ENCODE results near the gene ANKK1.

ANKK1 gene

DNA sequence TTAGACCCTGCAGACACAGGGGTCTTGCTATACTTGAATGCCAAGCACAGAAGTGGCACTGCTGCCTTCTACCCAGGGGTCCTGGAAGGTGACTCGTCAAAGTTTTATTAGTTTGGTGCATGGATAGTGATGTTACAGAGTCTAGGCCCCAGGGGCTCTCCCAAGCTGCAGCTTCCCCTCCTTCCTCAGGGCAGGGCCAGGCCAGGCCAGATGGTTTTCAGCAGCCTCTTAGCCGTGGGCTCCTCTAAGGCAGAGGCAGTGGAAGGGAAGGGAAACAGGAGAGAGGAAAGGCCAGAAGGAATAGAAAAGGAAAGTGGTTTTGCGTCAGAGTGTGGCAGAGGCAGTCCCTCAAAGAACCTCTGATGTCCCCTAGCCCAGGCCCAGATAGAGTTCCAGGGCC is 21.9 kb downstream of the ANKK1 start:
- TF ChIP-seq, protein P1, sequence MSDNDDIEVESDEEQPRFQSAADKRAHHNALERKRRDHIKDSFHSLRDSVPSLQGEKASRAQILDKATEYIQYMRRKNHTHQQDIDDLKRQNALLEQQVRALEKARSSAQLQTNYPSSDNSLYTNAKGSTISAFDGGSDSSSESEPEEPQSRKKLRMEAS (IDR thresholded peaks at IDR 0.05; ENCODE audit: low read depth, low read length): no peak
- TF ChIP-seq POLR2A (IDR thresholded peaks at IDR 0.05; ENCODE audit: extremely low read depth, insufficient read length) (no peak), CTCF (IDR thresholded peaks at IDR 0.05; ENCODE audit: low read depth, low read length) (no peak)
- no peak for DNase-seq (ENCODE audit: low read depth)
- no peak overlapping the region for H3K4me3 ChIP-seq (ENCODE audit: low read depth, low read length)

- no peak overlapping the region for H3K4me3 ChIP-seq (ENCODE audit: low read depth, low read length)
- TF ChIP-seq, protein P1 (IDR thresholded peaks at IDR 0.05; ENCODE audit: low read depth, low read length): no peak
- no peak for TF ChIP-seq MYC (IDR thresholded peaks at IDR 0.05; ENCODE audit: low read depth, low read length)
- TF ChIP-seq POLR2A (IDR thresholded peaks at IDR 0.05; ENCODE audit: extremely low read depth, insufficient read length): no peak
- TF ChIP-seq CTCF (IDR thresholded peaks at IDR 0.05; ENCODE audit: low read depth, low read length): no peak
These were observed 23.0 kb downstream of the ANKK1 start for GRCh38 chr11:113410414-113411135.

DNA sequence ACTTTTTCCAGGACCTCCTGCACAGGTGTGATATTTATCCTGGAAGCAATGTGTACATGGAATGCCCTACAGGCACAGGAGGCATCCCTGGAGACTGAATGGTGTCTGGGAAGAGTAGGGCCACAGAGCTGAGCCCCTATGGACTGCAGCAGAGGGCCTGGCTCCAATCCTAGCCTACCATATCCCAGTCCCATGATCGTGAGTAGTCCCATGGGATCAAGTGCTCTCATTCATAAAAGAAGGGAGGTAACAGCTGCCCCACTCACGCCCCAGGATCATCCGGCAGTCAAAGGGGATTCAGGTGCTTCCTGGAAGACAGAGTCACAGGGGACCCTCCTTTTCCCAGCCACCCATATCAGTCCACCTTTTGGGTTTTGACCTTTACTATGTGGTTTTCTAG is 24.0 kb downstream of the ANKK1 start:
- H3K4me3 ChIP-seq (ENCODE audit: low read depth, low read length): no peak overlapping the region
- no peak for TF ChIP-seq CTCF (IDR thresholded peaks at IDR 0.05; ENCODE audit: low read depth, low read length)
- no peak for TF ChIP-seq MYC (IDR thresholded peaks at IDR 0.05; ENCODE audit: low read depth, low read length)
- TF ChIP-seq, protein P1 (IDR thresholded peaks at IDR 0.05; ENCODE audit: low read depth, low read length): no peak
- no peak for TF ChIP-seq POLR2A (IDR thresholded peaks at IDR 0.05; ENCODE audit: extremely low read depth, insufficient read length)
- no peak for DNase-seq (ENCODE audit: low read depth)

More at GRCh38 chr11:113410414-113411135, 23.0 kb downstream of the ANKK1 start:
- DNase-seq (ENCODE audit: low read depth): no peak

- TF ChIP-seq POLR2A (IDR thresholded peaks at IDR 0.05; ENCODE audit: extremely low read depth, insufficient read length) (no peak), MYC (IDR thresholded peaks at IDR 0.05; ENCODE audit: low read depth, low read length) (no peak), CTCF (IDR thresholded peaks at IDR 0.05; ENCODE audit: low read depth, low read length) (no peak)
- TF ChIP-seq, protein P1 (IDR thresholded peaks at IDR 0.05; ENCODE audit: low read depth, low read length): no peak
- no peak for DNase-seq (ENCODE audit: low read depth)
- no peak overlapping the region for H3K4me3 ChIP-seq (ENCODE audit: low read depth, low read length)
These were observed 25.1 kb downstream of the ANKK1 start for GRCh38 chr11:113412675-113413074.

- H3K4me3 ChIP-seq (ENCODE audit: low read depth, low read length): no peak overlapping the region
- no peak for DNase-seq (ENCODE audit: low read depth)
- TF ChIP-seq CTCF (IDR thresholded peaks at IDR 0.05; ENCODE audit: low read depth, low read length): no peak
- no peak for TF ChIP-seq MYC (IDR thresholded peaks at IDR 0.05; ENCODE audit: low read depth, low read length)
- no peak for TF ChIP-seq POLR2A (IDR thresholded peaks at IDR 0.05; ENCODE audit: extremely low read depth, insufficient read length)
- TF ChIP-seq, protein P1 (IDR thresholded peaks at IDR 0.05; ENCODE audit: low read depth, low read length): no peak
These were observed 27.8 kb downstream of the ANKK1 start for GRCh38 chr11:113415343-113415742.

Measured in NB4 (cell line).